ENCODE measurements around the gene IGSF21. TPM values are rescaled to one million over a fixed set of nuclear protein-coding genes. Genes with fewer than 3 reads are reported as not detected.

The IGSF21 gene
- polyA plus RNA-seq, 3 donors, result not detected

DNA sequence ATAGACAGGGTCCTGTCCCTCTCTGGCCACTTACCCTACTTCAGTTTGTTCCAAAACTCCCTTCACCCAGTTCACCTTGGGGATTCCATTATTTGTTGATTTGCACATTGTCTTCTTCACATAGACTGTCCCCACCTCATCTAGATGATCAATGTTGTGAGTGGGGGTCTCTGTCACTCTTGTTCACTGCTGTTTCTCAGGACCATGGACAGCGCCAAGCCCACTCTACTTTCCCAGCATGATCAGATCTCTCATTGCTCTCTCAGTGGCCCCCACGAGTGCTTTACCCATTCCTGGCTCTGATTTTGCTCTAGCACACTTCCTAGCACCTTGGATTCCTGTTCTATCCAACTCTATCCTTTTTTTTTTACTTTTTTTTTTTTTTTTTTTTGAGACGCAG, 45.4 kb upstream of the IGSF21 start:
- Histone ChIP-seq H3K27ac (ENCODE audit: low read depth in 1 of 2, low read length in 2 of 2) (no peak overlapping the region), H2AFZ (ENCODE audit: insufficient read depth, low read depth, low read length, poor library complexity, severe bottlenecking) (no peak overlapping the region), H3K9ac (ENCODE audit: insufficient read depth, low read length, poor library complexity, severe bottlenecking) (no peak overlapping the region), H3K79me2 (ENCODE audit: insufficient read depth, low read length) (no peaks in the 10 kb centered on the region), H3K36me3 (replicated peaks in 1 of 2; ENCODE audit: control insufficient read depth in 1 of 2, insufficient read depth in 2 of 2, low read length in 2 of 2) (no peaks in the 10 kb centered on the region), H3K4me1 (ENCODE audit: control insufficient read depth in 1 of 2, insufficient read depth in 2 of 2, low read length in 2 of 2) (no peaks in the 10 kb centered on the region), H3K9me3 (replicated peaks in 1 of 2; ENCODE audit: control insufficient read depth in 1 of 2, insufficient read depth in 1 of 2, low read length in 2 of 2) (peaks cover 8 to 18% of the 10 kb centered on the region in 2 donors), H3K4me2 (replicated peaks; ENCODE audit: extremely low read depth, low read length, poor library complexity, severe bottlenecking) (no peak overlapping the region), H3K27me3 (ENCODE audit: control insufficient read depth in 2 of 2, insufficient read depth in 2 of 2, low read length in 2 of 2) (no peaks in the 10 kb centered on the region), H3K4me3 (replicated peaks in 1 of 3; ENCODE audit: low read depth in 2 of 3, low read length in 3 of 3) (no peak overlapping the region), H4K20me1 (ENCODE audit: insufficient read depth, low read length) (no peaks in the 10 kb centered on the region)
- no peaks in the 10 kb centered on the region for H3K36me3 Mint-ChIP-seq
- no peak overlapping the region for H3K4me3 Mint-ChIP-seq
- H3K4me1 Mint-ChIP-seq, result no peaks in the 10 kb centered on the region
- peaks cover 5 to 24% (median 10%) of the 10 kb centered on the region in 7 donors for H3K9me3 Mint-ChIP-seq
- DNase-seq, result no peak
- peak overlapping the region in 1 of 7 donors; percentile 3 for H3K27ac Mint-ChIP-seq
- 63% methylated on average over 2 of the region's 3 CpGs for WGBS (ENCODE audit: insufficient coverage)
- TF ChIP-seq, protein P1, sequence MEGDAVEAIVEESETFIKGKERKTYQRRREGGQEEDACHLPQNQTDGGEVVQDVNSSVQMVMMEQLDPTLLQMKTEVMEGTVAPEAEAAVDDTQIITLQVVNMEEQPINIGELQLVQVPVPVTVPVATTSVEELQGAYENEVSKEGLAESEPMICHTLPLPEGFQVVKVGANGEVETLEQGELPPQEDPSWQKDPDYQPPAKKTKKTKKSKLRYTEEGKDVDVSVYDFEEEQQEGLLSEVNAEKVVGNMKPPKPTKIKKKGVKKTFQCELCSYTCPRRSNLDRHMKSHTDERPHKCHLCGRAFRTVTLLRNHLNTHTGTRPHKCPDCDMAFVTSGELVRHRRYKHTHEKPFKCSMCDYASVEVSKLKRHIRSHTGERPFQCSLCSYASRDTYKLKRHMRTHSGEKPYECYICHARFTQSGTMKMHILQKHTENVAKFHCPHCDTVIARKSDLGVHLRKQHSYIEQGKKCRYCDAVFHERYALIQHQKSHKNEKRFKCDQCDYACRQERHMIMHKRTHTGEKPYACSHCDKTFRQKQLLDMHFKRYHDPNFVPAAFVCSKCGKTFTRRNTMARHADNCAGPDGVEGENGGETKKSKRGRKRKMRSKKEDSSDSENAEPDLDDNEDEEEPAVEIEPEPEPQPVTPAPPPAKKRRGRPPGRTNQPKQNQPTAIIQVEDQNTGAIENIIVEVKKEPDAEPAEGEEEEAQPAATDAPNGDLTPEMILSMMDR (IDR thresholded peaks at IDR 0.05), result no peak
- H3K27me3 Mint-ChIP-seq (ENCODE audit: low read depth in 3 of 3), result peaks cover 0 to 7% (median 2%) of the 10 kb centered on the region in 3 donors
- intact Hi-C loops (cut with micrococcal nuclease), result no loop called here

DNA sequence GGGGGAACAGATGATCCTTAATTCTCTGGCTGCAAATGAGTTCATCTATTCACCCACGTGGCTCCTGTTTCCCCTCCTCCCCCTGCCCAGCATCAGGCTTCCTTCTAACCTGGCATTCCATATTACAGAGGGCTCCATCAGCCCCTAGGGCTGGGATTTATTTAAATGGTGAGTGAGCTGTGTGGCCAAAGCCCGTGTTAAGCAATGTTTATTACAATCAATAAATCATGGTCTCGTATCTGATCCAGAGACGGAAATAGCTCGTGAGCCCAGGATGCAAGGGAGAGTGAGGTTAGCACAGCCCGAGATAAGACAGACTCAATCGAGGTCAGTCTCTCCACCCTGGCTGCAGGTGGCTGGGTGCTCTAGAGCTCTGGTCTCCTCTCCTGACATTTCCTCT, 43.1 kb upstream of the IGSF21 start:
- H3K36me3 ChIP-seq (replicated peaks in 1 of 2; ENCODE audit: control insufficient read depth in 1 of 2, insufficient read depth in 2 of 2, low read length in 2 of 2), result no peaks in the 10 kb centered on the region
- H3K4me1 Mint-ChIP-seq, result peaks cover 2% of the 10 kb centered on the region
- H3K27ac Mint-ChIP-seq, result no peak overlapping the region
- H3K27me3 ChIP-seq (ENCODE audit: control insufficient read depth in 2 of 2, insufficient read depth in 2 of 2, low read length in 2 of 2), result no peaks in the 10 kb centered on the region
- intact Hi-C loops (cut with micrococcal nuclease), result no loop called here
- no peaks in the 10 kb centered on the region for H3K79me2 ChIP-seq (ENCODE audit: insufficient read depth, low read length)
- TF ChIP-seq, protein P1 (IDR thresholded peaks at IDR 0.05), result no peak
- H2AFZ ChIP-seq (ENCODE audit: insufficient read depth, low read depth, low read length, poor library complexity, severe bottlenecking), result no peak overlapping the region
- no peaks in the 10 kb centered on the region for H3K4me1 ChIP-seq (ENCODE audit: control insufficient read depth in 1 of 2, insufficient read depth in 2 of 2, low read length in 2 of 2)
- H3K9me3 ChIP-seq (replicated peaks in 1 of 2; ENCODE audit: control insufficient read depth in 1 of 2, insufficient read depth in 1 of 2, low read length in 2 of 2), result peaks cover 8 to 18% of the 10 kb centered on the region in 2 donors
- no peak overlapping the region for H3K4me2 ChIP-seq (replicated peaks; ENCODE audit: extremely low read depth, low read length, poor library complexity, severe bottlenecking)
- no peak overlapping the region for H3K9ac ChIP-seq (ENCODE audit: insufficient read depth, low read length, poor library complexity, severe bottlenecking)
- WGBS (ENCODE audit: insufficient coverage), result 38% methylated on average over 3 of the region's 7 CpGs
- H3K9me3 Mint-ChIP-seq, result peaks cover 5 to 19% (median 10%) of the 10 kb centered on the region in 7 donors
- H3K4me3 Mint-ChIP-seq, result no peak overlapping the region
- H3K36me3 Mint-ChIP-seq, result no peaks in the 10 kb centered on the region
- no peaks in the 10 kb centered on the region for H4K20me1 ChIP-seq (ENCODE audit: insufficient read depth, low read length)
- H3K27me3 Mint-ChIP-seq (ENCODE audit: low read depth in 3 of 3), result peaks cover 0 to 7% (median 0%) of the 10 kb centered on the region in 3 donors
- no peak overlapping the region for H3K27ac ChIP-seq (ENCODE audit: low read depth in 1 of 2, low read length in 2 of 2)
- no peak for DNase-seq
- H3K4me3 ChIP-seq (replicated peaks in 1 of 3; ENCODE audit: low read depth in 2 of 3, low read length in 3 of 3), result no peak overlapping the region
